H9 (cell line): Measurements from ENCODE around the gene SLC44A3. TPM values are rescaled to one million over a fixed set of nuclear protein-coding genes. Genes with fewer than 3 reads are reported as not detected.
A peak's percentile ranks its signal among the peaks of the same experiment; 100 is the strongest.

Source experiments
- DNase-seq: peaks from one replicate; pipeline ENCODE4 v3.0.0-alpha.2; 2017
- H2AFZ ChIP-seq: one replicate; pipeline ENCODE4 v1.6.1; 2013; ENCODE audit warnings: mild to moderate bottlenecking, low read length, control low read depth, moderate library complexity
- H2AK5ac ChIP-seq: 2 replicates; pipeline ENCODE4 v1.6.1; 2013; ENCODE audit warnings: low read length, control low read depth, mixed read lengths; ENCODE audit not compliant: insufficient read length
- H2BK120ac ChIP-seq: one replicate; pipeline ENCODE4 v1.6.1; 2013; ENCODE audit warnings: low read depth, mild to moderate bottlenecking, low read length, control low read depth, inconsistent platforms; ENCODE audit not compliant: poor library complexity, severe bottlenecking
- H2BK12ac ChIP-seq: 2 replicates; pipeline ENCODE4 v1.6.1; 2013; ENCODE audit warnings: low read length, control low read depth, mixed read lengths, low read depth; ENCODE audit not compliant: insufficient read length
- H2BK15ac ChIP-seq: 2 replicates; pipeline ENCODE4 v1.6.1; 2013; ENCODE audit warnings: low read depth, low read length, control low read depth
- H2BK20ac ChIP-seq: one replicate; pipeline ENCODE4 v1.6.1; 2013; ENCODE audit warnings: low read depth, mild to moderate bottlenecking, low read length, control low read depth, inconsistent platforms; ENCODE audit not compliant: poor library complexity, severe bottlenecking
- H2BK5ac ChIP-seq: 2 replicates; pipeline ENCODE4 v1.6.1; 2013; ENCODE audit warnings: low read length, control low read depth, mixed read lengths; ENCODE audit not compliant: insufficient read length
- H3K14ac ChIP-seq: 2 replicates; pipeline ENCODE4 v1.6.1; 2013; ENCODE audit warnings: low read length, control low read depth; ENCODE audit not compliant: insufficient read depth
- H3K18ac ChIP-seq: 2 replicates; pipeline ENCODE4 v1.6.1; 2013; ENCODE audit warnings: low read depth, mild to moderate bottlenecking, mixed read lengths, low read length, control low read depth; ENCODE audit not compliant: insufficient read length
- H3K23ac ChIP-seq: 2 replicates; pipeline ENCODE4 v1.6.1; 2013; ENCODE audit warnings: low read length, control low read depth, mixed read lengths, low read depth; ENCODE audit not compliant: insufficient read length
- H3K23me2 ChIP-seq: 2 replicates; pipeline ENCODE4 v1.6.1; 2013; ENCODE audit warnings: low read depth, mild to moderate bottlenecking, mixed read lengths, low read length, control low read depth; ENCODE audit not compliant: insufficient read length, poor library complexity, severe bottlenecking
- H3K27ac ChIP-seq: 2 replicates; pipeline ENCODE4 v1.5.1; 2013; ENCODE audit warnings: low read length, control low read depth, mixed read lengths, low read depth; ENCODE audit not compliant: insufficient read length
- H3K27me3 ChIP-seq: 2 replicates; pipeline ENCODE4 v1.6.1; 2013; ENCODE audit warnings: low read length, control low read depth, inconsistent platforms; ENCODE audit not compliant: insufficient read depth
- H3K4ac ChIP-seq: 2 replicates; pipeline ENCODE4 v1.6.1; 2013; ENCODE audit warnings: low read depth, mild to moderate bottlenecking, control low read depth, inconsistent platforms, low read length, moderate library complexity
- H3K4me1 ChIP-seq: 2 replicates; pipeline ENCODE4 v1.6.1; 2013; ENCODE audit warnings: low read length, control low read depth, inconsistent platforms; ENCODE audit not compliant: insufficient read depth
- H3K4me2 ChIP-seq: 2 replicates; pipeline ENCODE4 v1.6.1; 2013; ENCODE audit warnings: low read length, control low read depth, mixed read lengths; ENCODE audit not compliant: insufficient read length, insufficient read depth
- H3K56ac ChIP-seq: 2 replicates; pipeline ENCODE4 v1.6.1; 2013; ENCODE audit warnings: low read depth, mild to moderate bottlenecking, mixed read lengths, low read length, control low read depth; ENCODE audit not compliant: insufficient read length
- H3K79me1 ChIP-seq: 2 replicates; pipeline ENCODE4 v1.6.1; 2013; ENCODE audit warnings: low read depth, mild to moderate bottlenecking, moderate library complexity, low read length, control low read depth, inconsistent platforms; ENCODE audit not compliant: insufficient read depth, poor library complexity, severe bottlenecking
- H3K79me2 ChIP-seq: 2 replicates; pipeline ENCODE4 v1.6.1; 2013; ENCODE audit warnings: low read length, control low read depth, inconsistent platforms; ENCODE audit not compliant: insufficient read depth
- H3K9ac ChIP-seq: 2 replicates; pipeline ENCODE4 v1.6.1; 2013; ENCODE audit warnings: low read length, control low read depth, mixed read lengths; ENCODE audit not compliant: insufficient read length; ENCODE audit errors: extremely low read depth
- H3K9me3 ChIP-seq: one replicate; pipeline ENCODE4 v1.6.1; 2013; ENCODE audit warnings: low read depth, low read length, inconsistent platforms; ENCODE audit not compliant: control insufficient read depth
- H3T11ph ChIP-seq: one replicate; pipeline ENCODE4 v1.6.1; 2013; ENCODE audit warnings: mild to moderate bottlenecking, low read length, control low read depth, inconsistent platforms
- H4K20me1 ChIP-seq: one replicate; pipeline ENCODE4 v1.6.1; 2013; ENCODE audit not compliant: control insufficient read depth, insufficient read length, insufficient read depth
- H4K5ac ChIP-seq: 2 replicates; pipeline ENCODE4 v1.6.1; 2013; ENCODE audit warnings: low read depth, mild to moderate bottlenecking, mixed read lengths, low read length, control low read depth; ENCODE audit not compliant: insufficient read length
- H4K8ac ChIP-seq: replicated peaks from 2 replicates; pipeline ENCODE4 v1.6.1; 2013; ENCODE audit warnings: low read length, control low read depth, mixed read lengths, low read depth; ENCODE audit not compliant: insufficient read length
- H4K91ac ChIP-seq: 2 replicates; pipeline ENCODE4 v1.6.1; 2013; ENCODE audit warnings: low read depth, mild to moderate bottlenecking, moderate library complexity, mixed read lengths, low read length, control low read depth; ENCODE audit not compliant: insufficient read length
- H3K27ac Mint-ChIP-seq, 3 experiments: 2 replicates in 2 of 3; 3 replicates in 1 of 3; pipeline ENCODE4 v1.8.0; 2020 to 2021; ENCODE audit warnings: mixed read lengths in 3 of 3, mild to moderate bottlenecking in 1 of 3, moderate library complexity in 1 of 3
- H3K27me3 Mint-ChIP-seq: 2 replicates; pipeline ENCODE4 v1.8.0; 2021; ENCODE audit warnings: low read depth, mild to moderate bottlenecking, moderate library complexity, mixed read lengths
- H3K36me3 Mint-ChIP-seq, 3 experiments: 2 replicates in 2 of 3; 3 replicates in 1 of 3; pipeline ENCODE4 v1.8.0; 2020 to 2021; ENCODE audit warnings: low read depth in 3 of 3, mixed read lengths in 3 of 3; ENCODE audit not compliant: insufficient read depth in 1 of 3
- H3K4me1 Mint-ChIP-seq, 2 experiments: 2 replicates each; pipeline ENCODE4 v1.8.0; 2020; ENCODE audit warnings: mixed read lengths in 2 of 2
- H3K4me3 Mint-ChIP-seq, 2 experiments: 2 replicates in 1 of 2; 3 replicates in 1 of 2; pipeline ENCODE4 v1.8.0; 2020 to 2021; ENCODE audit warnings: mild to moderate bottlenecking in 2 of 2, mixed read lengths in 2 of 2, moderate library complexity in 1 of 2
- H3K9me3 Mint-ChIP-seq, 2 experiments: 2 replicates in 1 of 2; 3 replicates in 1 of 2; pipeline ENCODE4 v1.8.0; 2020; ENCODE audit warnings: mild to moderate bottlenecking in 2 of 2, mixed read lengths in 2 of 2, moderate library complexity in 1 of 2
- WGBS: extraction: QIAGEN DNeasy Blood & Tissue Kit; methylation state at CpG from one replicate; pipeline ENCODE4 v1.1.7; 2013; ENCODE audit warnings: missing lambda C conversion rate, low lambda C conversion rate, mixed read lengths; ENCODE audit not compliant: insufficient read length; ENCODE audit errors: extremely low coverage; 5-methylcytosine and 5-hydroxymethylcytosine counted together
- total RNA-seq: library from RNA; stranded (reverse); gene quantifications from 2 replicates; pipeline ENCODE4 v1.2.1, GENCODE V29; 2021
- TF ChIP-seq, protein P1 (sequence below): fragments of 200-600 bp; sonication (generic); conservative IDR thresholded peaks from 3 replicates; pipeline ENCODE4 v1.8.0; 2021; ENCODE audit warnings: antibody characterized with exemption, mild to moderate bottlenecking

Gene SLC44A3
- total RNA-seq, 1 experiment from 2014 or later = 5.5 TPM

DNA sequence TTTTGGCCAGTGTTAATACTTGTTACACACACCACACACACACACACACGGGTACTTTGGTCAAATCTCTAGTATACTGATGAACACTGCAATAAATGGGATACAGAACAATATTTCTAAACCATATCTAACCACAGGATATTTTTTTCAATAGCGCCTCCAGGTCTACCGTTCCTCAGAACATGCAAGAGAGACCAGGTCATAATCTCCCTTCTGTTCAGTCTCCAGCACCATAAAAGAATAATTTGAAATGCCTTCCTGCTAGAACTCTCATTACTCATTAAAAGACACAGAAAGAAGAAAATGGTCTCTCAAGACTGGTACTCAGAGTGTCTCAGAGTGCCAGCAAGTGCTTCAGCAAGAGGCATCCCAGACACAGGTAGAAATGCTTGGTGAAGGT lies 11.5 kb upstream of the SLC44A3 start:
- Histone ChIP-seq H4K20me1 (no peaks in the 10 kb centered on the region), H2BK5ac (no peak overlapping the region), H2BK120ac (no peak overlapping the region), H2BK15ac (no peak overlapping the region), H2BK12ac (no peak overlapping the region), H3K56ac (no peak overlapping the region), H3K27me3 (no peaks in the 10 kb centered on the region), H3K14ac (no peak overlapping the region), H3K23me2 (no peaks in the 10 kb centered on the region), H4K91ac (no peak overlapping the region), H2AK5ac (no peak overlapping the region), H3K4me2 (peak overlapping the region; percentile 35), H4K8ac (no peak overlapping the region), H3T11ph (no peak overlapping the region), H3K79me1 (no peaks in the 10 kb centered on the region), H3K4ac (no peak overlapping the region), H3K27ac (no peak overlapping the region), H3K9ac (no peak overlapping the region), H3K23ac (no peak overlapping the region), H3K9me3 (no peaks in the 10 kb centered on the region), H4K5ac (no peak overlapping the region), H2BK20ac (no peak overlapping the region), H3K4me1 (no peaks in the 10 kb centered on the region), H2AFZ (no peak overlapping the region), H3K79me2 (no peaks in the 10 kb centered on the region), H3K18ac (no peak overlapping the region)
- Mint-ChIP-seq H3K27ac (peak overlapping the region in 1 of 3 experiments; percentile 29; a peak in 1 of 7 replicates), H3K9me3 (peaks cover 14 to 16% of the 10 kb centered on the region in 2 experiments), H3K36me3 (peaks cover 5 to 26% (median 17%) of the 10 kb centered on the region in 3 experiments; a peak in 6 of 7 replicates), H3K27me3 (peaks cover 2% of the 10 kb centered on the region; the same call in 1 of the 2 replicates), H3K4me3 (peak overlapping the region in 1 of 2 experiments; percentile 11; a peak in 1 of 5 replicates), H3K4me1 (peaks cover 26 to 30% of the 10 kb centered on the region in 2 experiments)
- TF ChIP-seq, protein P1, sequence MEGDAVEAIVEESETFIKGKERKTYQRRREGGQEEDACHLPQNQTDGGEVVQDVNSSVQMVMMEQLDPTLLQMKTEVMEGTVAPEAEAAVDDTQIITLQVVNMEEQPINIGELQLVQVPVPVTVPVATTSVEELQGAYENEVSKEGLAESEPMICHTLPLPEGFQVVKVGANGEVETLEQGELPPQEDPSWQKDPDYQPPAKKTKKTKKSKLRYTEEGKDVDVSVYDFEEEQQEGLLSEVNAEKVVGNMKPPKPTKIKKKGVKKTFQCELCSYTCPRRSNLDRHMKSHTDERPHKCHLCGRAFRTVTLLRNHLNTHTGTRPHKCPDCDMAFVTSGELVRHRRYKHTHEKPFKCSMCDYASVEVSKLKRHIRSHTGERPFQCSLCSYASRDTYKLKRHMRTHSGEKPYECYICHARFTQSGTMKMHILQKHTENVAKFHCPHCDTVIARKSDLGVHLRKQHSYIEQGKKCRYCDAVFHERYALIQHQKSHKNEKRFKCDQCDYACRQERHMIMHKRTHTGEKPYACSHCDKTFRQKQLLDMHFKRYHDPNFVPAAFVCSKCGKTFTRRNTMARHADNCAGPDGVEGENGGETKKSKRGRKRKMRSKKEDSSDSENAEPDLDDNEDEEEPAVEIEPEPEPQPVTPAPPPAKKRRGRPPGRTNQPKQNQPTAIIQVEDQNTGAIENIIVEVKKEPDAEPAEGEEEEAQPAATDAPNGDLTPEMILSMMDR = no peak
- no peak for DNase-seq
- no CpG with 5 or more reads among the region's 3 CpGs for whole genome bisulfite sequencing
